Natural killer cell (primary cell): ENCODE results near the gene FRMD4A. TPM values are rescaled to one million over a fixed set of nuclear protein-coding genes. Genes with fewer than 3 reads are reported as not detected.

Experiments
- ATAC-seq, 3 donors: fragments of 150-1000 bp in 2 of 3; fragments of 200-7000 bp in 1 of 3; cut with Tn5 transposase; 1 replicate in 1 of 3; 2 replicates in 2 of 3; pipeline ENCODE4 v1.10.0; 2021; ENCODE audit warnings: mild to moderate bottlenecking in 2 of 3, moderate library complexity in 2 of 3
- DNase-seq, 2 donors: peaks; one replicate each; pipeline versions ENCODE4 v3.0.0 to v3.0.0-alpha.2; 2013 to 2021; ENCODE audit warnings: mixed read lengths in 1 of 2
- H3K27ac ChIP-seq: one replicate; pipeline ENCODE4 v1.5.1; 2013; ENCODE audit warnings: mild to moderate bottlenecking, low read length
- H3K27me3 ChIP-seq: one replicate; pipeline ENCODE4 v1.6.1; 2013; ENCODE audit warnings: low read length; ENCODE audit not compliant: control insufficient read depth, insufficient read depth
- H3K36me3 ChIP-seq: one replicate; pipeline ENCODE4 v1.6.1; 2013; ENCODE audit warnings: low read length; ENCODE audit not compliant: control insufficient read depth, insufficient read depth
- H3K4me1 ChIP-seq: one replicate; pipeline ENCODE4 v1.6.1; 2013; ENCODE audit warnings: low read length; ENCODE audit not compliant: control insufficient read depth, insufficient read depth
- H3K4me3 ChIP-seq: one replicate; pipeline ENCODE4 v1.5.1; 2013; ENCODE audit warnings: low read length
- H3K9me3 ChIP-seq: one replicate; pipeline ENCODE4 v1.6.1; 2013; ENCODE audit warnings: low read length; ENCODE audit not compliant: control insufficient read depth, insufficient read depth
- H3K27ac Mint-ChIP-seq, 2 donors: one replicate each; pipeline ENCODE4 v1.8.0; 2022; ENCODE audit warnings: mild to moderate bottlenecking in 2 of 2, mixed read lengths in 2 of 2, moderate library complexity in 1 of 2
- H3K27me3 Mint-ChIP-seq, 2 donors: one replicate each; pipeline ENCODE4 v1.8.0; 2022; ENCODE audit warnings: low read depth in 2 of 2, mixed read lengths in 2 of 2
- H3K36me3 Mint-ChIP-seq: one replicate; pipeline ENCODE4 v1.8.0; 2022; ENCODE audit warnings: mixed read lengths
- H3K4me1 Mint-ChIP-seq, 2 donors: one replicate each; pipeline ENCODE4 v1.8.0; 2022; ENCODE audit warnings: mixed read lengths in 2 of 2
- H3K4me3 Mint-ChIP-seq: one replicate; pipeline ENCODE4 v1.8.0; 2022; ENCODE audit warnings: mild to moderate bottlenecking, moderate library complexity, mixed read lengths
- H3K9me3 Mint-ChIP-seq, 2 donors: one replicate each; pipeline ENCODE4 v1.8.0; 2022; ENCODE audit warnings: mixed read lengths in 2 of 2
- CTCF ChIP-seq: fragments of 200-600 bp; IDR thresholded peaks from one replicate; pipeline ENCODE4 v1.8.0; 2022; ENCODE audit warnings: antibody characterized with exemption
- WGBS: methylation state at CpG from one replicate; pipeline ENCODE4 v1.1.7; 2013; ENCODE audit warnings: missing lambda C conversion rate; ENCODE audit not compliant: insufficient coverage; 5-methylcytosine and 5-hydroxymethylcytosine counted together
- intact Hi-C: fragments of 100-400 bp; cut with micrococcal nuclease; formaldehyde crosslinking; loops from one replicate; pipeline ENCODE4 v1.14.2; 2022
- total RNA-seq, 4 donors: library from RNA; stranded (reverse); fragments of 120-200 nt in 1 of 4; gene quantifications; one replicate each; pipeline versions ENCODE4 v1.2.3 to v1.2.4, GENCODE V29; 2013 to 2022

Gene FRMD4A
- total RNA-seq, 3 donors from 2014 or later (not counting 1 experiment from before 2014, with no cell fraction given): 0.36 to 0.38 TPM; not detected in 1

GRCh38 chr10:14285941-14286560 lies 44.7 kb downstream of the FRMD4A start:
- WGBS: 79% methylated on average over 5 of the region's 6 CpGs
- H3K27me3 ChIP-seq: no peaks in the 10 kb centered on the region
- no peak overlapping the region for H3K27ac ChIP-seq
- intact Hi-C loops: no loop called here
- Mint-ChIP-seq H3K36me3 (peaks cover 12% of the 10 kb centered on the region), H3K27me3 (peaks cover 18 to 46% of the 10 kb centered on the region in 2 donors), H3K4me3 (no peak overlapping the region), H3K9me3 (peaks cover 2 to 4% of the 10 kb centered on the region in 2 donors), H3K4me1 (no peaks in the 10 kb centered on the region), H3K27ac (no peak overlapping the region)
- DNase-seq (no peak), ATAC-seq (no peak)
- no peaks in the 10 kb centered on the region for H3K36me3 ChIP-seq
- no peak overlapping the region for H3K4me3 ChIP-seq
- no peaks in the 10 kb centered on the region for H3K4me1 ChIP-seq
- no peaks in the 10 kb centered on the region for H3K9me3 ChIP-seq
- no peak for TF ChIP-seq CTCF

- H3K9me3 ChIP-seq: no peaks in the 10 kb centered on the region
- H3K4me3 ChIP-seq: no peak overlapping the region
- H3K36me3 Mint-ChIP-seq: no peaks in the 10 kb centered on the region
- H3K27ac Mint-ChIP-seq: no peak overlapping the region
- H3K4me1 ChIP-seq: no peaks in the 10 kb centered on the region
- no peak for TF ChIP-seq CTCF
- no peaks in the 10 kb centered on the region for H3K36me3 ChIP-seq
- intact Hi-C loops: no loop called here
- DNase-seq (no peak), ATAC-seq (no peak)
- H3K4me1 Mint-ChIP-seq: no peaks in the 10 kb centered on the region
- peaks cover 11 to 18% of the 10 kb centered on the region in 2 donors for H3K27me3 Mint-ChIP-seq
- WGBS: 100% methylated on average over 1 of the region's 4 CpGs
- no peaks in the 10 kb centered on the region for H3K9me3 Mint-ChIP-seq
- H3K27me3 ChIP-seq: no peaks in the 10 kb centered on the region
- no peak overlapping the region for H3K27ac ChIP-seq
- no peak overlapping the region for H3K4me3 Mint-ChIP-seq
Measured at GRCh38 chr10:14282276-14282675, 48.4 kb downstream of the FRMD4A start.

GRCh38 chr10:14278533-14278932 lies 52.2 kb downstream of the FRMD4A start:
- ATAC-seq: no peak
- no peak overlapping the region for H3K27ac ChIP-seq
- H3K27me3 Mint-ChIP-seq: peaks cover 10 to 26% of the 10 kb centered on the region in 2 donors
- intact Hi-C loops: no loop called here
- no peak for DNase-seq
- no peaks in the 10 kb centered on the region for H3K27me3 ChIP-seq
- H3K27ac Mint-ChIP-seq: no peak overlapping the region
- H3K4me3 Mint-ChIP-seq: no peak overlapping the region
- no peaks in the 10 kb centered on the region for H3K9me3 Mint-ChIP-seq
- no peaks in the 10 kb centered on the region for H3K36me3 Mint-ChIP-seq
- no peaks in the 10 kb centered on the region for H3K4me1 Mint-ChIP-seq
- no peaks in the 10 kb centered on the region for H3K4me1 ChIP-seq
- no peak for TF ChIP-seq CTCF
- no peaks in the 10 kb centered on the region for H3K9me3 ChIP-seq
- H3K36me3 ChIP-seq: no peaks in the 10 kb centered on the region
- no peak overlapping the region for H3K4me3 ChIP-seq
- 87% methylated on average over 8 of the region's 8 CpGs for WGBS

- DNase-seq (no peak), ATAC-seq (no peak)
- peaks cover 4 to 8% of the 10 kb centered on the region in 2 donors for H3K27me3 Mint-ChIP-seq
- Histone ChIP-seq H3K4me3 (no peak overlapping the region), H3K4me1 (no peaks in the 10 kb centered on the region), H3K9me3 (no peaks in the 10 kb centered on the region), H3K27me3 (no peaks in the 10 kb centered on the region), H3K27ac (no peak overlapping the region), H3K36me3 (no peaks in the 10 kb centered on the region)
- TF ChIP-seq CTCF: no peak
- WGBS: 71% methylated on average over 4 of the region's 4 CpGs
- H3K9me3 Mint-ChIP-seq: no peaks in the 10 kb centered on the region
- H3K4me3 Mint-ChIP-seq: no peak overlapping the region
- no peak overlapping the region for H3K27ac Mint-ChIP-seq
- intact Hi-C loops: no loop called here
- no peaks in the 10 kb centered on the region for H3K36me3 Mint-ChIP-seq
- H3K4me1 Mint-ChIP-seq: no peaks in the 10 kb centered on the region
Measured at GRCh38 chr10:14276210-14276609, 54.5 kb downstream of the FRMD4A start.
